ENCODE results near the gene PTPN23. TPM values are rescaled to one million over a fixed set of nuclear protein-coding genes. Genes with fewer than 3 reads are reported as not detected.

Gene PTPN23
- total and polyA plus RNA-seq, 12 donors = 9.2 to 23.4 (median 19.6) TPM

- H3K27me3 ChIP-seq = no peaks in the 10 kb centered on the region
- ATAC-seq = peak in 6 of 8 donors; percentile 19 to 46 (median 30)
- intact Hi-C loops (cut with DNase I) = no loop called here
- 28 to 40% methylated on average over 8 of the region's 8 CpGs for WGBS, 2 donors
- no peaks in the 10 kb centered on the region for H3K9me3 ChIP-seq
- TF ChIP-seq CTCF (IDR thresholded peaks at IDR 0.05) = no peak
- peaks cover 0 to 48% (median 5%) of the 10 kb centered on the region in 9 donors for H3K36me3 ChIP-seq
- H3K4me3 ChIP-seq = no peak overlapping the region
- H3K4me1 ChIP-seq = peaks cover 11 to 26% (median 20%) of the 10 kb centered on the region in 9 donors
- peak overlapping the region in 8 of 10 donors; percentile 3 to 42 (median 26) for H3K27ac ChIP-seq
- no peak for DNase-seq
Measured at GRCh38 chr3:47394140-47394870, 13.5 kb downstream of the PTPN23 start.

GRCh38 chr3:47394881-47395280 is 14.1 kb downstream of the PTPN23 start:
- WGBS, 2 donors = 25% methylated on average over 3 of the region's 3 CpGs
- no peak for TF ChIP-seq CTCF (IDR thresholded peaks at IDR 0.05)
- Histone ChIP-seq H3K4me3 (no peak overlapping the region), H3K27me3 (no peaks in the 10 kb centered on the region), H3K4me1 (peaks cover 11 to 26% (median 20%) of the 10 kb centered on the region in 9 donors), H3K9me3 (no peaks in the 10 kb centered on the region), H3K27ac (peak overlapping the region in 8 of 10 donors; percentile 3 to 42 (median 26)), H3K36me3 (peaks cover 0 to 50% (median 5%) of the 10 kb centered on the region in 9 donors)
- peak; percentile 16 to 71 (median 50) for ATAC-seq
- DNase-seq = no peak
- intact Hi-C loops (cut with DNase I) = no loop called here

- Histone ChIP-seq H3K27ac (no peak overlapping the region), H3K4me3 (no peak overlapping the region), H3K9me3 (no peaks in the 10 kb centered on the region), H3K4me1 (peaks cover 11 to 26% (median 20%) of the 10 kb centered on the region in 9 donors), H3K36me3 (peaks cover 0 to 75% (median 8%) of the 10 kb centered on the region in 9 donors), H3K27me3 (no peaks in the 10 kb centered on the region)
- ATAC-seq (no peak), DNase-seq (no peak)
- WGBS, 2 donors = 83 to 84% methylated on average over 7 of the region's 7 CpGs
- no peak for TF ChIP-seq CTCF (IDR thresholded peaks at IDR 0.05)
- intact Hi-C loops (cut with DNase I) = no loop called here
Measured at GRCh38 chr3:47398228-47398627, 17.4 kb downstream of the PTPN23 start.

- Histone ChIP-seq H3K27me3 (no peaks in the 10 kb centered on the region), H3K4me3 (no peak overlapping the region), H3K9me3 (no peaks in the 10 kb centered on the region), H3K36me3 (peaks cover 0 to 83% (median 8%) of the 10 kb centered on the region in 9 donors), H3K4me1 (peaks cover 11 to 19% (median 17%) of the 10 kb centered on the region in 9 donors), H3K27ac (no peak overlapping the region)
- intact Hi-C loops (cut with DNase I) = no loop called here
- no peak for ATAC-seq
- DNase-seq = no peak
- WGBS, 2 donors = 92 to 94% methylated on average over 1 of the region's 1 CpG
- TF ChIP-seq CTCF (IDR thresholded peaks at IDR 0.05) = no peak
Measured at GRCh38 chr3:47399016-47399415, 18.2 kb downstream of the PTPN23 start.
